GM18951 (cell line): ENCODE data around the gene LMCD1.
"Not testable (repeated sequence)": the region's sequence is repeated elsewhere in the genome, so short reads cannot be mapped to it uniquely, and the experiment has no call there.

Source experiments
- POLR2A ChIP-seq: IDR thresholded peaks from 4 replicates; pipeline ENCODE4 v1.6.1; 2011; ENCODE audit warnings: mild to moderate bottlenecking; ENCODE audit not compliant: insufficient read length, insufficient read depth; ENCODE audit errors: extremely low read depth
- in situ Hi-C: fragments of 300-500 bp; cut with MboI; formaldehyde crosslinking; loops from one replicate; pipeline ENCODE4 v1.12.0; 2022; ENCODE audit warnings: low sequenced_read_pairs, mixed read lengths, inconsistent platforms; ENCODE audit not compliant: unreplicated experiment

The LMCD1 gene

DNA sequence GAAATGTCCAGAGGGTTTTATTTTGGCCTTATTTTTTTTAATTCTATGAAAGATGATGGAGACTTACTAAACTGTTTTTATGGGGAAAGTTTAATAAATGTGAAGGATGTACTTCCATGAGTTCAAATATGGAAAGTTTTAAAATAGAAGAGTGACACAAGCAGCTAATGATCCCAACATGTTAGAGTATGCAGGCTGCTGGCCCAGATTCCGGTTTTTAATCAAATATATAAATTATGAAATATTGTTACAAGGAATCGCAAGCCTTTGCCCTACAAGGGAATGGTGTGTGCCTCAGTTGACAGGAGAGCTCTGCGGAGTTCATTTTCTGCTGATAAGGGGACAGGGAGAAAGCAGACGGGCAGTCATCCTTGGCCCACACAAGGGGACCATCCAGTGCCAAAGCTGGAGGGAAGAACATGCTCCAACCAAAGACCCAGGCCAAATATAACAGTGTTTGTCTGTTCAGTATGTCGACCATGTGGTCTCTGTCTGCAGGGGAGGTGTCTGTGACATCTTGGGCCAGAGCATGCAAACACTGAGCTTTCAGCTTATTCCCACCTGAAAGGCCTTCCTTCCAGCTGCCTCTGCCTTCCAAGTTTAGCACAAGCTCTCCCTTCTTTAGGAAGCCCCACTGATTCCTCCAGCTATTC, 73.2 kb downstream of the LMCD1 start:
- in situ Hi-C loops: no loop called here
- TF ChIP-seq POLR2A: no peak

GRCh38 chr3:8575364-8576104, 73.9 kb downstream of the LMCD1 start:
- TF ChIP-seq POLR2A: no peak
- in situ Hi-C loops: no loop called here

GRCh38 chr3:8576436-8576835, 74.8 kb downstream of the LMCD1 start:
- in situ Hi-C loops: no loop called here
- no peak for TF ChIP-seq POLR2A

DNA sequence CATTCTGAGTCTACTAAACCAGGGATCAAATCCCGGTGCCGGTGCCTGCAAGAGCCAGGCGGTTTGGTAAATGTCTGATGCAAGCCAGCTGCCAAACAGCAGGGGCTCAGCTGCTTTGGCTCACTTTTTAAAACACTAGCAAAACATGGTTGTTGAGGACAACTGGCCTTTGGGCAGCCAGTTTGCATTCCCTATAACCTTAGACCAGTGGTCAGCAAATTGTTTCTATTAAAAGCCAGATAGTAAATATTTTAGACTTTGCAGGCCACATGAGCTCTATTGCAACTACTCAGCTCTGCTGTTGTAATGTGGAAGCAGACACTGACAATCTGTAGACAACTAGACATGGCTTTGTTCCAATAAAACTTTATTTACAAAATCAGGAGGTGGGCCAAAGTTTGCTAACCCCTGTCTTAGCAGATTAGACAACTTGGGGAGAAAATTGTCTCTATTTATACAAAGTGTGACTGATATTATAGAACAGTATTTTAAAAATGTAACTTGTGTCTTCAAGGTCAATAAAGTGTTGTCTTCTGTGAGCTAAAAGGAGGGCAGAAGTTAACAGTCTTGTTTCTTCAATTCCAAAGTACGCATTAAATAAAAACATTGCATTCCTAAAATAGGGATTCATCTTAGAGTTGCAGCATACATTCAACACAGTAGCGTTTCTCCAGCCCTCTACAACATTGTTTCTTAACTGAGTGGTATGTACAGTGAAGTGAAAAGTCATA, 75.4 kb downstream of the LMCD1 start:
- TF ChIP-seq POLR2A: no peak
- in situ Hi-C loops: no loop called here

GRCh38 chr3:8578282-8578681, 76.7 kb downstream of the LMCD1 start:
- in situ Hi-C loops: no loop called here
- no peak for TF ChIP-seq POLR2A

DNA sequence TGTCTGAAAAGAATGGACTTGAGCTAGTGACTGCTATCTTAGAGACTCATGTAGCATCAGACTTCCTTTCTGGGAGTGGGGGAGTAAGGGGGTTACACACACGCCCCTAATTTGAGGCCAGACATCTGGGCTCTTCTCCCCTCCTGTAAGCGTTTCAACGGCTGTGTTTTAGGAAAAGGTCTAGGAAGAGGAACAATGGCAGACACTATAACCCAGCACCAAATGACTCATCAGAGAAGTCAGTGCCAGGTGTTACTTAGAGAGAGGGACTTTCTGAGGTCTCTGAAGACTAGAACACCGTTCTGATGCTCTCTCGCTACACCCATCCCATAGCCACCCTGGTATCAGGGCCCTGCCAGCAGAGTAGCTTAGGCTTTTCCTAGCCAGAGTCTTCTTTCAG, 77.5 kb downstream of the LMCD1 start:
- no peak for TF ChIP-seq POLR2A
- in situ Hi-C loops: no loop called here

- TF ChIP-seq POLR2A: no peak
- in situ Hi-C loops: no loop called here
Observed at GRCh38 chr3:8579943-8580342, 78.3 kb downstream of the LMCD1 start.

- in situ Hi-C loops: not testable (repeated sequence)
Observed at GRCh38 chr3:8580434-8580833, 78.8 kb downstream of the LMCD1 start.

DNA sequence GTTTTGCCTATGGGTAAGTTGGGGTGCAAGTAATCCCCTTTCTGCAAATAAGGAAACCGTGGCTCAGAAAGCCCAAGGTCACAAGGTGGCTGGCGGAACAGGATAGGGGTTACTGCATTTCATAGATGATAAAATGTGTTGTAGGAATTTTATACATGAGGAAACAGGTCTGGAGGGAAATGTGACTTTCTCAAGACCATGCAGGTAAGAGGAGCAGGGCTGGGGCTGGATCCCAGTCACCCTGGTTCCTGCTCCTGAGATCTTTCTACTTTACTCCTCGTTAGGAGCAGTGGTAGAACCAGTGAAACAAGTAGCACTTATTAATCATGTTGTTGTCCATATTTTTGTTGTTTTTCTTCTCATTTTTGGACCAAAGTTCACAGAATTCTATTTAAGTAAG, 79.8 kb downstream of the LMCD1 start:
- in situ Hi-C loops: no loop called here
- TF ChIP-seq POLR2A: no peak

DNA sequence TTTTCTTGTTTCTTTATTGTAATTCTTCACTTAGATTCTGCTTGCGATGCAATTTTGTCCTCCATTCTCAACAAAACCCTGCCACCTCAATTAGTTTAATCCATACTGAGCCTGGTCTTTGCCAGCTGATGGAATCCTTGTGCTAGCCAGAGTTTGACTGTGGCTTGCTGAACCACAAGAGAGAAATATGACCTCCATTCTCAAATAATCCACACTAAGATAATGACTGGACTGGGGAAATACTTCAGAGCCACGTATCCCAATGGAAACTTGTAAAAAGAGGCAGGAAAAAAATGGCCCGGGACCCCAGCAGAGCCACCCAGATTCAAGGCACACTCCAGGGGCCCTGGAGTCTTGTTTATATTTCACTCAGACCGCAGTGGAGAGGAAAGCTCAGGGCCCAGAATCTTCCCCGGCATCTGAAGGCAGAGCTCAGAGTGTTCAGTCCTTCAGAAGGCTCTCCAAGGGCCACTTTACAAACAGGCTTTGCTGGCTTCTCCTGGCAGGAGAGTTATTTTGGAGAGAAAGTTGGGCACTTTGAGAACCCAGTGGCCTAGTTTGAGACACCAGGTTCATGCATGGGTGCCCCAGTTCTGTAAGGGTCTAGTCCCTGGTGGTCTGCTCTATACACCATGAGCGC, 80.3 kb downstream of the LMCD1 start:
- in situ Hi-C loops: no loop called here
- TF ChIP-seq POLR2A: no peak

GRCh38 chr3:8584661-8585060, 83.0 kb downstream of the LMCD1 start:
- in situ Hi-C loops: no loop called here
- TF ChIP-seq POLR2A: no peak

DNA sequence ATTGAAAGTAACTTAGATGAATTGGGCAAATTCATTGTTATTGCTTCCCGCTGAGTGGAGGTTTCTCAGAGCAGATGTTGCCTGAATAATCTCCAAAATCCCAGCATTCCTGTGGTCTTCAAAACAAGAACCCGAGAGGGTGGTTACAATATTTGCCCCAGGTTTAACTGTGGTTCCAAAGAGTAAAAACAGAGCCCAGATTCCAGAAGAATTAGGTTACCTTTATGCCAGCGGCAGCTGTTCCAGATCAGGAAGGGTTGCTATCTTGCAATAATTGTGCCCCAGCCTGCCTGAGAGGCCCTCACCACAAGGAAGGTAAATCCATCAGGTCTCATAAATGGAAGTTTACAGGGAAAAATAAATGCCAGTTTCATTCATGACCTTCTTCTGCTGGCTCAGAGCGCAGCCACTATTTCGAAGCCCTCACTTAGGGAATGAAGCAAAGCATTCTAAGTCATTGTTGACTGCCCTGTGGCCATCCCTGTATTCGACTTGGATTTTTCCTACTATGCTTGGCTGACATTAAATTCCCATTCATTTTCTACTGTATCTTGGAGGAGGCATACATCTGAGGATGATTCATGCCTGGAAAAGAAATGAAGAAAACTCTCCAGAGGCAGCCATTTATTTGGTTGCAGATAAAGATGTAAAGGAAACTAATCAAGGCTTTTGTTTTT, 88.4 kb downstream of the LMCD1 start:
- in situ Hi-C loops: no loop called here
- TF ChIP-seq POLR2A: no peak
